Memory B cell (primary cell): ENCODE measurements around the gene PRRX1.

Experiments
- ATAC-seq: fragments of 150-1000 bp; cut with Tn5 transposase; 2 replicates; pipeline ENCODE4 v1.10.0; 2021; ENCODE audit warnings: low read depth, mild to moderate bottlenecking, moderate library complexity
- DNase-seq, 2 donors: peaks; one replicate each; pipeline ENCODE4 v3.0.0; 2022; ENCODE audit warnings: low spot score in 2 of 2
- H3K27ac Mint-ChIP-seq: one replicate; pipeline ENCODE4 v1.8.0; 2022; ENCODE audit warnings: mild to moderate bottlenecking, moderate library complexity, mixed read lengths
- H3K27me3 Mint-ChIP-seq: one replicate; pipeline ENCODE4 v1.8.0; 2022; ENCODE audit warnings: mixed read lengths
- H3K36me3 Mint-ChIP-seq: one replicate; pipeline ENCODE4 v1.8.0; 2022; ENCODE audit warnings: mild to moderate bottlenecking, mixed read lengths
- H3K4me1 Mint-ChIP-seq: one replicate; pipeline ENCODE4 v1.8.0; 2022; ENCODE audit warnings: mixed read lengths
- H3K4me3 Mint-ChIP-seq: one replicate; pipeline ENCODE4 v1.8.0; 2022; ENCODE audit warnings: mild to moderate bottlenecking, moderate library complexity, mixed read lengths
- H3K9me3 Mint-ChIP-seq: one replicate; pipeline ENCODE4 v1.8.0; 2022; ENCODE audit warnings: mixed read lengths

The PRRX1 gene

GRCh38 chr1:170670802-170671628 lies 7.1 kb downstream of the PRRX1 start:
- Mint-ChIP-seq H3K4me1 (peaks cover 9% of the 10 kb centered on the region), H3K4me3 (no peak overlapping the region), H3K27ac (no peak overlapping the region), H3K27me3 (peaks cover 38% of the 10 kb centered on the region), H3K36me3 (no peaks in the 10 kb centered on the region), H3K9me3 (no peaks in the 10 kb centered on the region)
- no peak for DNase-seq
- ATAC-seq = no peak

- Mint-ChIP-seq H3K36me3 (no peaks in the 10 kb centered on the region), H3K9me3 (no peaks in the 10 kb centered on the region), H3K27ac (no peak overlapping the region), H3K4me3 (no peak overlapping the region), H3K4me1 (peaks cover 9% of the 10 kb centered on the region), H3K27me3 (peaks cover 35% of the 10 kb centered on the region)
- DNase-seq (no peak), ATAC-seq (no peak)
Measured at GRCh38 chr1:170671629-170671963, 7.7 kb downstream of the PRRX1 start.

GRCh38 chr1:170672316-170672715 lies 8.4 kb downstream of the PRRX1 start:
- Mint-ChIP-seq H3K4me1 (peaks cover 4% of the 10 kb centered on the region), H3K36me3 (no peaks in the 10 kb centered on the region), H3K27me3 (peaks cover 31% of the 10 kb centered on the region), H3K9me3 (no peaks in the 10 kb centered on the region), H3K4me3 (no peak overlapping the region), H3K27ac (no peak overlapping the region)
- ATAC-seq (no peak), DNase-seq (no peak)

- DNase-seq (no peak), ATAC-seq (no peak)
- H3K36me3 Mint-ChIP-seq = no peaks in the 10 kb centered on the region
- peaks cover 26% of the 10 kb centered on the region for H3K27me3 Mint-ChIP-seq
- H3K9me3 Mint-ChIP-seq = no peaks in the 10 kb centered on the region
- H3K4me3 Mint-ChIP-seq = no peak overlapping the region
- no peak overlapping the region for H3K27ac Mint-ChIP-seq
- H3K4me1 Mint-ChIP-seq = no peaks in the 10 kb centered on the region
Measured at GRCh38 chr1:170674239-170674638, 10.3 kb downstream of the PRRX1 start.

GRCh38 chr1:170674986-170675385 lies 11.1 kb downstream of the PRRX1 start:
- H3K4me3 Mint-ChIP-seq = no peak overlapping the region
- no peaks in the 10 kb centered on the region for H3K4me1 Mint-ChIP-seq
- H3K9me3 Mint-ChIP-seq = no peaks in the 10 kb centered on the region
- ATAC-seq = no peak
- no peaks in the 10 kb centered on the region for H3K36me3 Mint-ChIP-seq
- H3K27ac Mint-ChIP-seq = no peak overlapping the region
- DNase-seq = no peak
- peaks cover 22% of the 10 kb centered on the region for H3K27me3 Mint-ChIP-seq

- Mint-ChIP-seq H3K36me3 (no peaks in the 10 kb centered on the region), H3K4me3 (no peak overlapping the region), H3K9me3 (no peaks in the 10 kb centered on the region), H3K4me1 (no peaks in the 10 kb centered on the region), H3K27ac (no peak overlapping the region), H3K27me3 (peaks cover 21% of the 10 kb centered on the region)
- ATAC-seq (no peak), DNase-seq (no peak)
Measured at GRCh38 chr1:170675865-170676264, 11.9 kb downstream of the PRRX1 start.

- H3K4me3 Mint-ChIP-seq = no peak overlapping the region
- H3K9me3 Mint-ChIP-seq = no peaks in the 10 kb centered on the region
- H3K27ac Mint-ChIP-seq = no peak overlapping the region
- no peaks in the 10 kb centered on the region for H3K4me1 Mint-ChIP-seq
- no peak for DNase-seq
- no peak for ATAC-seq
- H3K36me3 Mint-ChIP-seq = no peaks in the 10 kb centered on the region
- H3K27me3 Mint-ChIP-seq = peaks cover 16% of the 10 kb centered on the region
Measured at GRCh38 chr1:170676628-170677027, 12.7 kb downstream of the PRRX1 start.

GRCh38 chr1:170678027-170678600 lies 14.2 kb downstream of the PRRX1 start:
- Mint-ChIP-seq H3K4me3 (no peak overlapping the region), H3K4me1 (no peaks in the 10 kb centered on the region), H3K36me3 (no peaks in the 10 kb centered on the region), H3K9me3 (no peaks in the 10 kb centered on the region), H3K27ac (no peak overlapping the region), H3K27me3 (peaks cover 15% of the 10 kb centered on the region)
- ATAC-seq (no peak), DNase-seq (no peak)

GRCh38 chr1:170680428-170680827 lies 16.5 kb downstream of the PRRX1 start:
- Mint-ChIP-seq H3K4me3 (no peak overlapping the region), H3K36me3 (no peaks in the 10 kb centered on the region), H3K27me3 (peaks cover 8% of the 10 kb centered on the region), H3K4me1 (no peaks in the 10 kb centered on the region), H3K9me3 (no peaks in the 10 kb centered on the region), H3K27ac (no peak overlapping the region)
- ATAC-seq = no peak
- DNase-seq = no peak

GRCh38 chr1:170682169-170682568 lies 18.2 kb downstream of the PRRX1 start:
- Mint-ChIP-seq H3K9me3 (no peaks in the 10 kb centered on the region), H3K36me3 (no peaks in the 10 kb centered on the region), H3K27me3 (peaks cover 5% of the 10 kb centered on the region), H3K27ac (no peak overlapping the region), H3K4me3 (no peak overlapping the region), H3K4me1 (no peaks in the 10 kb centered on the region)
- DNase-seq = no peak
- ATAC-seq = no peak

- no peaks in the 10 kb centered on the region for H3K9me3 Mint-ChIP-seq
- no peaks in the 10 kb centered on the region for H3K36me3 Mint-ChIP-seq
- H3K27ac Mint-ChIP-seq = no peak overlapping the region
- H3K27me3 Mint-ChIP-seq = peaks cover 5% of the 10 kb centered on the region
- DNase-seq (no peak), ATAC-seq (no peak)
- no peak overlapping the region for H3K4me3 Mint-ChIP-seq
- H3K4me1 Mint-ChIP-seq = no peaks in the 10 kb centered on the region
Measured at GRCh38 chr1:170682809-170683208, 18.9 kb downstream of the PRRX1 start.

- no peak for ATAC-seq
- no peak for DNase-seq
- H3K4me1 Mint-ChIP-seq = peaks cover 4% of the 10 kb centered on the region
- no peaks in the 10 kb centered on the region for H3K9me3 Mint-ChIP-seq
- H3K36me3 Mint-ChIP-seq = no peaks in the 10 kb centered on the region
- no peak overlapping the region for H3K4me3 Mint-ChIP-seq
- no peak overlapping the region for H3K27ac Mint-ChIP-seq
- H3K27me3 Mint-ChIP-seq = peaks cover 4% of the 10 kb centered on the region
Measured at GRCh38 chr1:170685166-170685565, 21.2 kb downstream of the PRRX1 start.

- H3K27ac Mint-ChIP-seq = no peak overlapping the region
- no peak for ATAC-seq
- no peak overlapping the region for H3K4me3 Mint-ChIP-seq
- H3K27me3 Mint-ChIP-seq = peaks cover 4% of the 10 kb centered on the region
- no peaks in the 10 kb centered on the region for H3K36me3 Mint-ChIP-seq
- H3K9me3 Mint-ChIP-seq = no peaks in the 10 kb centered on the region
- no peak for DNase-seq
- peaks cover 4% of the 10 kb centered on the region for H3K4me1 Mint-ChIP-seq
Measured at GRCh38 chr1:170686291-170686690, 22.4 kb downstream of the PRRX1 start.

- H3K4me3 Mint-ChIP-seq = no peak overlapping the region
- DNase-seq (no peak), ATAC-seq (no peak)
- H3K36me3 Mint-ChIP-seq = no peaks in the 10 kb centered on the region
- no peak overlapping the region for H3K27ac Mint-ChIP-seq
- H3K4me1 Mint-ChIP-seq = peaks cover 4% of the 10 kb centered on the region
- H3K27me3 Mint-ChIP-seq = peaks cover 7% of the 10 kb centered on the region
- no peaks in the 10 kb centered on the region for H3K9me3 Mint-ChIP-seq
Measured at GRCh38 chr1:170687621-170688020, 23.7 kb downstream of the PRRX1 start.

- ATAC-seq (no peak), DNase-seq (no peak)
- H3K4me1 Mint-ChIP-seq = peaks cover 4% of the 10 kb centered on the region
- H3K27ac Mint-ChIP-seq = no peak overlapping the region
- no peaks in the 10 kb centered on the region for H3K9me3 Mint-ChIP-seq
- no peak overlapping the region for H3K4me3 Mint-ChIP-seq
- H3K27me3 Mint-ChIP-seq = peaks cover 6% of the 10 kb centered on the region
- no peaks in the 10 kb centered on the region for H3K36me3 Mint-ChIP-seq
Measured at GRCh38 chr1:170691258-170691657, 27.3 kb downstream of the PRRX1 start.
